AG10803 (cell line): ENCODE measurements around the gene LRRC9.
"Not testable (repeated sequence)": the region's sequence is repeated elsewhere in the genome, so short reads cannot be mapped to it uniquely, and the experiment has no call there.

Source experiments
- DNase-seq: peaks from one replicate; pipeline ENCODE4 v3.0.0; 2010; ENCODE audit warnings: low read depth
- H3K4me3 ChIP-seq: 2 replicates; pipeline ENCODE4 v1.5.1; 2011; ENCODE audit warnings: mild to moderate bottlenecking, low read length, control low read depth
- TF ChIP-seq, protein P1 (sequence below): conservative IDR thresholded peaks from 2 replicates; pipeline ENCODE4 v1.5.1; 2011; ENCODE audit warnings: mild to moderate bottlenecking, low read length, control low read depth, inconsistent platforms

Gene LRRC9

DNA sequence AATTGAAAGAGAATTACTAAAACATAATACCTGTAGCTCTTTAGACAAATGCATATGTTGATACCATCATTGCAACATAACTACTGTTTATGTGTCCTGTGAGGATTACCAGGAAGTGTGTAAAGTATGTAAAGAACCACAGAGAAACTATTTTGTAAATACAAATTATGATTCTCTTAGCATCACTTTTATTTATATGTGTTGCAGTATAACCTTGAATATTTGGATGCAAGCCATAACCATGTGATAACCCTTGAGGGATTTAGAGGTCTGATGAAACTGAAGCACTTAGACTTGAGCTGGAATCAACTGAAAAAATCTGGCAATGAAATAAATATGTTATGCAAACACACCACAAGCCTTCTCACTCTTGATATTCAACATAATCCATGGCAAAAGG, 77.5 kb downstream of the LRRC9 start:
- peak; percentile 2 for DNase-seq
- TF ChIP-seq, protein P1, sequence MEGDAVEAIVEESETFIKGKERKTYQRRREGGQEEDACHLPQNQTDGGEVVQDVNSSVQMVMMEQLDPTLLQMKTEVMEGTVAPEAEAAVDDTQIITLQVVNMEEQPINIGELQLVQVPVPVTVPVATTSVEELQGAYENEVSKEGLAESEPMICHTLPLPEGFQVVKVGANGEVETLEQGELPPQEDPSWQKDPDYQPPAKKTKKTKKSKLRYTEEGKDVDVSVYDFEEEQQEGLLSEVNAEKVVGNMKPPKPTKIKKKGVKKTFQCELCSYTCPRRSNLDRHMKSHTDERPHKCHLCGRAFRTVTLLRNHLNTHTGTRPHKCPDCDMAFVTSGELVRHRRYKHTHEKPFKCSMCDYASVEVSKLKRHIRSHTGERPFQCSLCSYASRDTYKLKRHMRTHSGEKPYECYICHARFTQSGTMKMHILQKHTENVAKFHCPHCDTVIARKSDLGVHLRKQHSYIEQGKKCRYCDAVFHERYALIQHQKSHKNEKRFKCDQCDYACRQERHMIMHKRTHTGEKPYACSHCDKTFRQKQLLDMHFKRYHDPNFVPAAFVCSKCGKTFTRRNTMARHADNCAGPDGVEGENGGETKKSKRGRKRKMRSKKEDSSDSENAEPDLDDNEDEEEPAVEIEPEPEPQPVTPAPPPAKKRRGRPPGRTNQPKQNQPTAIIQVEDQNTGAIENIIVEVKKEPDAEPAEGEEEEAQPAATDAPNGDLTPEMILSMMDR, result no peak
- H3K4me3 ChIP-seq, result no peak overlapping the region

DNA sequence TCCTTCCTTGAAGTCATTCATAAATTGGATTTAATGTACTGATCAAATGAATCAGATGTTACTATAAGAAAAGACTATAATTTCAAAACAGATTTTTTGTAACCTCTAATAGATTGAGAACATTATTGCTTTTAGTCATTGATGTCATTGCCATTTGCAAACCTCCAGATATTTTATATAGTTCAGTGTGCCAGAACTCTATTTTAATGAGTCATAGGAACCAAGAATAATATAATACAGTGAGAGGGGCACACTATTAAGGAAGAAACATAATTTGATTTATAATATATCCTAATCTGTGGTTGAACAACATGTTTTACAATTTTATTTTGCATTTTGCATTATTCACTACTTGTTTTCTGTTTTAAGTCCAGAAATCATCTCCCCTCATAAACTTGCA, 78.0 kb downstream of the LRRC9 start:
- H3K4me3 ChIP-seq, result no peak overlapping the region
- TF ChIP-seq, protein P1, result no peak
- DNase-seq, result no peak

GRCh38 chr14:59998564-59998963, 78.6 kb downstream of the LRRC9 start:
- DNase-seq, result no peak
- TF ChIP-seq, protein P1, result no peak
- no peak overlapping the region for H3K4me3 ChIP-seq

DNA sequence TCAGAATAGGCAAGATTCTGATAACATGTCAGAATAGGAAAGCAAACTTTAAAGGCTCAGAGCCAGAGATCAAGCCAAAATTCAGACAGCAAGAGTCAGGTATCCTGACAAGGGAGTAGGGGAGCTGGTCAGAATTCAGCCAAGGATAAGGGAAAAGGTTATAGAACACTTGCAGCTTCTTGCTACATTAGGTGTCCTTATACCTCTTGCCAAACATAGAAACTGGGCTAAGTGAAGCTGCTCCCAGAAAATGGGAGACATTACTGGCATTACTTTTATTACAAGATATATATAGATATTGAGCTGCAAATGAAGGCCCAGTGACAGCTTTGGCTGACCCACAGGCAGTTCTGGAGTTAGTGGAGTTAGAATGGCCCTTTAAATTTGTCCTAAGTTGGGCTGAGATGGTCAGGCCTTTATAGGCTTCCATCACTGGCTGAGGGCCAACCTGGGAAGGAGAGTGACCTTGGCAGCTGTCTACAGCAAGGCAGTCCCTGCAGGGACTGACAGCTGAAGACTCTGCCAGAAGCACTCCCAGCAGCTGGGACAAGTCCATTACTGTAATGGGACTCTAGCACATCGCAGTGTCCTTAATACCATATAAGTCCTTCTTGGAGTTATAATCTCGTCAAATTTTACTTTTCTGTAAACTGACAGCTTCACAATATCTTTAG, 83.0 kb downstream of the LRRC9 start:
- TF ChIP-seq, protein P1, result no peak
- no peak for DNase-seq

DNA sequence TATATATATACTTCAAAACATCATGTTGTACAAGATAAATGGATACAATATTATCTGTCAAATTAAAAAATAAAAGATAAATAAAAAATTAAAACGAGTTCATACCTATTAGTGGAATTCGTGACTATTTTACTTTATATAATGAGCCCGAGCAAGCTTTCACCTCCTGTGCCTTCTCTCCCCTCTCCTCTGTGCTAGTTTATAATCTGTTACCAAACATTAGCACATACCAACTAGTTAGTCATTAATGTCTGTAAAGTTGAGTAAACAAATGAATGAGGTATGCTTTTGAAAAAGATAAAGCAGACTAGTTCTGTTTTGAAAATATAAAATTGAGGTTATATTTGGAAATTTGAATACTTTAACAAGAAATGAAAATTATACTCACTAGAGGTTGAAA, 84.0 kb downstream of the LRRC9 start:
- no peak overlapping the region for H3K4me3 ChIP-seq
- DNase-seq, result no peak
- TF ChIP-seq, protein P1, result no peak

More for the DNA sequence above, 83.0 kb downstream of the LRRC9 start:
- no peak overlapping the region for H3K4me3 ChIP-seq

DNA sequence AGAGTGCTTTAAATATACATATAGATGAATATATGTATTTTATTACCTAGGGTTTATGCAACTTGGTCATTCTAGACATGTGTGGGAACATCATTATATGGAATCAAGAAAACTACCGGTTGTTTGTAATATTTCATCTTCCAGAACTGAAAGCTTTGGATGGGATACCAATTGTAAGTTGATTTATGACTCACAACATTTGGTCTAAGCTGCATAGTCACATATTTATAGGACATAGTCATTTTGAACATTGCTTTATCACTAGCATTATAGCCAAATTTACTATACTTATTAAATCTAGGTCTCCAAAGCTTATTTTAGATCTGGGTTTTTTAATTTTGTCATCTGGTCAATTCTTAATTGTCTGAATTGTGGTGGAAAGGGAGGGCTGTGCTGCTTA, 88.1 kb downstream of the LRRC9 start:
- no peak for DNase-seq
- H3K4me3 ChIP-seq, result no peak overlapping the region
- TF ChIP-seq, protein P1, result no peak

GRCh38 chr14:60010263-60010662, 90.3 kb downstream of the LRRC9 start:
- DNase-seq, H3K4me3 ChIP-seq: not testable (repeated sequence)
